GM12892 (cell line): Measurements from ENCODE around the gene FXYD6.

Experiments
- POLR2A ChIP-seq: IDR thresholded peaks from 2 replicates; pipeline ENCODE4 v1.6.1; 2011; ENCODE audit warnings: low read depth, low read length, control low read depth
- POLR2AphosphoS5 ChIP-seq: IDR thresholded peaks from 2 replicates; pipeline ENCODE4 v1.6.1; 2011; ENCODE audit warnings: low read depth, low read length, control low read depth
- TAF1 ChIP-seq: IDR thresholded peaks from 2 replicates; pipeline ENCODE4 v1.6.1; 2011; ENCODE audit warnings: low read depth, mild to moderate bottlenecking, control low read depth, low read length, borderline replicate concordance

DNA sequence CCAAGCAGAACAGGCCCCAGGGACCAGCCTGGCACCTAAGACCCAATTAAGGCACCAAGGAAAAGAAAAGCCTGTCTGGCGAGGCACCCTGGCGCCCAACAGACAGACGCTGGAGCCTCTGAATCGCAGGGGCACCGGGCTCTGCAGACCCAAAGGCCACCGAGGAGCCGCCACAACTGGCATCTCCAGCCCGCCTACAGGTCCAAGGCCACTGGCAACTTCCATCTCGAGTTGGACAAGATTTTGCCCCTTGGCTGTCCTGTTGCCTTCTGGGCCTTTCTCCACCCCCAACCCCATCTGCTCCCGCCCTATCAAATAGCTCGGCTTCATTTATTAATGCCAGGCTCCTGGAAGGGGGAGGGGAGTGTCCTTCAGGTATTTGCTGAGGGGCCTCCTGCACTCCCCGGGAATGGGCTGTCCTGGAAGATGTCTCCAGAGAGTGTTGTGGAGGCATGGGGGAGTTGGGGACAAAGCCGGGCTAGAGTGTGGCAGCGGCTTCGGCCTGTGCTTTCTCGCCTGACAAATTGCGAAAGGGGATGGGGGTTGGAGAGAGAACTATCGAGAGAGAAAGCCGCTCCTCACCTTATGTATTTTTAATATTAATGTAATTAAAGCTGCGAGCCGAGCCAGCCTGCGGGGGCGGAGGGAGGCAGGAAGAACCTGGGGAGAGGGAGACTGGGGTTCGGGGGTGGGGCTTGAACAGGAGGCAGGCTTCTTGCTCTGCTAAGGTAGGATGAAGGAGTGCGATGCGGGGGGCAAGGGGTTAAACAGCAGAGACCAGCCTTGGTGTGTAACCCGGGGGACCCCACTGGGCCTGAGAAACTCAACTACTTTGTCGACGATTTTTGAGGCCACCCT, 81.5 kb downstream of the FXYD6 start:
- TF ChIP-seq POLR2A (no peak), TAF1 (no peak), POLR2AphosphoS5 (no peak)
